ENCODE measurements around the gene NTHL1. TPM values are rescaled to one million over a fixed set of nuclear protein-coding genes. Genes with fewer than 3 reads are reported as not detected.

Gene NTHL1
- total RNA-seq, 4 donors from 2014 or later = 18.8 to 58.4 (median 27.6) TPM

DNA sequence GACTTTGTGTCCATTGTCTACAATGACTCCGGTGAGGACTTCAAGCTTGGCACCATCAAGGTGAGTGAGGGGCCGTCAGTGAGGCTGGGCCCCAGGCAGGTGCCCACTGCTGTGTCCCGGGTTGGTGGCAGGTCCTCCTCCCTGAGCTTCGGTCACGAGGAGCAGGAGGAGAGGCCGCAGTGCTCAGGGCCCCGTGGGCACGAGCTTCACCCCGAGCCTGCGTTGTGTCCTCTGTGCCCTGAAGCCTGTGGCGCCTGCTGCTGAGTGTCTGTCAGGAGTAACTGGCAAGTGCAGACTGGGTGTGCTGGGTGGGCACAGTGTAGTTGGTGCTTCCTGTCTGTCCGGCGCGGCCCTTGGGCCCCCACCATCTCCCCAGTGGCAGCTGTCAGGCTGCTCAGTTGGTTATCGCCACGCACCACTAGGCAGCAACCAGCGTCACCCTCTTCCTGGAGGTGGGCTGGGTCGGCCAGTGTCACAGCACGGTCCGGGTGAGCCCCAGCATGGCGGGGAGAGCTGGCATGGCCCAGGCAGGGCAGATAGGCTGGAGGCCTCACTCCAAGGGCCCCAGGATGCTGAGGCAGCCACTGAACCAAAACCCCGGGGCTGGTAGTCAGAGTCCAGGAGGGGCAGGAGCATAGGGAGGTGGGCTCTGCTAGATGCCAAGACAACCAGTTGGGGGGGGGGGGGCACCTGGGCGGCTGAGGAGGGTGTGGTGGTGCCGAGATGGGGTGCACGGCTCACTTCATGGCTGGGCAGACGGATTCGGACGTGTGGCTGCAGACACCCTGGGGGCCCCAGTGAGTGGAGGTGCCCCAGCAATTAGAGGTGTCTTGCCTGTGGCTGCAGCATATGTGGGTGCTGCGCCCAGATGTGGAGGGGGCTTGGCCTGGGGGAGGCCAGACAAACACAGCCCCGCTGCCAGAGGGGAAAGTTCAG, 39.4 kb upstream of the NTHL1 start:
- no peak for DNase-seq
- H3K36me3 ChIP-seq = no peaks in the 10 kb centered on the region
- TF ChIP-seq, protein P1, sequence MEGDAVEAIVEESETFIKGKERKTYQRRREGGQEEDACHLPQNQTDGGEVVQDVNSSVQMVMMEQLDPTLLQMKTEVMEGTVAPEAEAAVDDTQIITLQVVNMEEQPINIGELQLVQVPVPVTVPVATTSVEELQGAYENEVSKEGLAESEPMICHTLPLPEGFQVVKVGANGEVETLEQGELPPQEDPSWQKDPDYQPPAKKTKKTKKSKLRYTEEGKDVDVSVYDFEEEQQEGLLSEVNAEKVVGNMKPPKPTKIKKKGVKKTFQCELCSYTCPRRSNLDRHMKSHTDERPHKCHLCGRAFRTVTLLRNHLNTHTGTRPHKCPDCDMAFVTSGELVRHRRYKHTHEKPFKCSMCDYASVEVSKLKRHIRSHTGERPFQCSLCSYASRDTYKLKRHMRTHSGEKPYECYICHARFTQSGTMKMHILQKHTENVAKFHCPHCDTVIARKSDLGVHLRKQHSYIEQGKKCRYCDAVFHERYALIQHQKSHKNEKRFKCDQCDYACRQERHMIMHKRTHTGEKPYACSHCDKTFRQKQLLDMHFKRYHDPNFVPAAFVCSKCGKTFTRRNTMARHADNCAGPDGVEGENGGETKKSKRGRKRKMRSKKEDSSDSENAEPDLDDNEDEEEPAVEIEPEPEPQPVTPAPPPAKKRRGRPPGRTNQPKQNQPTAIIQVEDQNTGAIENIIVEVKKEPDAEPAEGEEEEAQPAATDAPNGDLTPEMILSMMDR (IDR thresholded peaks at IDR 0.05) = no peak
- no peak for TF ChIP-seq POLR2A (IDR thresholded peaks at IDR 0.05)

DNA sequence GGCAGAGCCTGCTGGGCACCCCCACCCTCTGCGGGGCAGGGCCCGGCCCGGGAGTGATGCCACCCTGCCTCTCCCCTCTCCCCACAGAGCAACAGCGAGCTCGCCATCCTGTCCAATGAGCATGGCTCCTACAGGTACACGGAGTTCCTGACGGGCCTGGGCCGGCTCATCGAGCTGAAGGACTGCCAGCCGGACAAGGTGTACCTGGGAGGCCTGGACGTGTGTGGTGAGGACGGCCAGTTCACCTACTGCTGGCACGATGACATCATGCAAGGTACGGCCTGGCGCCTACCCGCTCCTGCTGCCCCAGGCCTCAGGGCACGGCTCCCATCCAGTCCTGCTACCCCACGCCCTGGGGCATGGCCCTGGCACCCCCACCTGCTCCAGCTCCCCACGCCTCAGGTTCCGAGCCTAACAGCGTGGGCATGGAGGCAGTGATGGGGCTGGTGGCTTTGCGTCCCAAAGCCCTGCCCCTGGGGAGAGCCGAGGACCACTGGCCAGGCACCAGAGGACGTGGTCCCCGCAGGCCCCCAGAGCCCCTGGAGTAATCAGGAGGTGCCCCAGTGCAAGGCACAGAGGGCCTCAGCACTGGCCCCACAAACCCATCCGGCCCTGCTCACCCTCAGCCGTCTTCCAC, 38.6 kb upstream of the NTHL1 start:
- intact Hi-C loops (cut with DNase I; ENCODE audit: low total_unique reads) = no loop called here
- H3K4me1 ChIP-seq = no peaks in the 10 kb centered on the region
- H3K36me3 ChIP-seq = no peaks in the 10 kb centered on the region
- H3K27ac ChIP-seq = no peak overlapping the region
- H3K4me3 ChIP-seq = no peak overlapping the region
- TF ChIP-seq, protein P1 (IDR thresholded peaks at IDR 0.05) = no peak
- no peak for TF ChIP-seq POLR2A (IDR thresholded peaks at IDR 0.05)
- no peak for DNase-seq
- H3K9me3 ChIP-seq = no peaks in the 10 kb centered on the region
- no peaks in the 10 kb centered on the region for H3K27me3 ChIP-seq

More for the DNA sequence above, 39.4 kb upstream of the NTHL1 start:
- H3K4me3 ChIP-seq = no peak overlapping the region
- intact Hi-C loops (cut with DNase I; ENCODE audit: low total_unique reads) = no loop called here
- H3K27ac ChIP-seq = no peak overlapping the region
- H3K9me3 ChIP-seq = no peaks in the 10 kb centered on the region
- no peaks in the 10 kb centered on the region for H3K4me1 ChIP-seq
- H3K27me3 ChIP-seq = no peaks in the 10 kb centered on the region

DNA sequence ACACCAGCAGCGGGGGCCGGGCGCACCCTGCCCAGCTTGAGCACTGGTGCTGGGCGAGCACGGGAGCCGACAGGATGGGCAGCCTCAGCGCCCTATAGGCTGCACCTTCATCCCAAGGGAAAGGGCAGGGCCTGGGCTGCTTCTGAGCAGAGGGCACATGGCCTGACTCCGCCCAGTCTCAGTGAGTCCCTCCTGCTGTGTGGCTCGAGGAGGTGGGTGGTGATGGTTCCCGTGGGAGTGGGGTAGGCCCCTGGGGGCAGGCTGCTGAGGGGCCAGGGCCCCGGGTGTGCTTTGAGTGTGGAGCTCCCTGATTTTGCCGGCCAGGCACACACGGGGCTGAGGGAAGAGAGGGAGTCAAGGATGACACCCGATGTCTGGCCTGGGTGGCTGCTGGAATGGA, 38.0 kb upstream of the NTHL1 start:
- intact Hi-C loops (cut with DNase I; ENCODE audit: low total_unique reads) = no loop called here
- Histone ChIP-seq H3K9me3 (no peaks in the 10 kb centered on the region), H3K27me3 (no peaks in the 10 kb centered on the region), H3K27ac (no peak overlapping the region), H3K4me3 (no peak overlapping the region), H3K4me1 (no peaks in the 10 kb centered on the region), H3K36me3 (no peaks in the 10 kb centered on the region)
- DNase-seq = no peak
- TF ChIP-seq POLR2A (IDR thresholded peaks at IDR 0.05) = no peak
- TF ChIP-seq, protein P1 (IDR thresholded peaks at IDR 0.05) = no peak

DNA sequence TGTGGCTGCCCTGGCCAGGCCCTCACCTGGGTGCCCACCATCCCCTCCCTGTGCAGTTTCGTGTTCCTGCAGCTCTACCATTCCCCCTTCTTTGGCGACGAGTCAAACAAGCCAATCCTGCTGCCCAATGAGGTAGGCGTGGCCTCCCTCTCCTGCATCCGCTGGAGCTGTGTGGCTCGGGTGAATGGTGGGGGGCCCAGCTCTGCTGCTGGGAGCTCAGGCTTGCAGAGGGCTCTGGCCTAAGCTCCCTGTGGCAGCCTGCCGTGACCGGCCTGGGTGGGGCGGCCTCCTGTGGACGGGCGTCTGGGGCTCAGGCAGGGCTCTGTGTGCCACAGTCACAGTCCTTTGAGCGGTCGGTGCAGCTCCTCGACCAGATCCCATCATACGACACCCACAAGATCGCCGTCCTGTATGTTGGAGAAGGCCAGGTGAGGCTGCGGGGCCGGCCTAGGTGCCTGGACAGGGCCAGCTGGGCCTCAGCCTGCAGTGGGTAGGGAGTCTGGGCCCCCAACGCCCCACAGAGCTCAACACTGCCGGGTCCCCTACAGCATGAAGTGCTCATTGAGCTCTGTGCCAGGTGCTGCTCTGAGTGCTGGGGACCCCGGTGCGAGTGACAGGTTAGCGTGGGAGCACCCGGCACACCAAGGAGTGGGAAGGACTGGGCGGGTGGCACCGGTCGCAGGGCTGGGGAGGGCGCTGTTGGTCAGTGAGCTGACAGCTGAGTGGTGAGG, 37.4 kb upstream of the NTHL1 start:
- TF ChIP-seq, protein P1 (IDR thresholded peaks at IDR 0.05) = no peak
- TF ChIP-seq POLR2A (IDR thresholded peaks at IDR 0.05) = no peak

More for the DNA sequence above, 37.4 kb upstream of the NTHL1 start:
- H3K36me3 ChIP-seq = no peaks in the 10 kb centered on the region
- DNase-seq = no peak
- H3K9me3 ChIP-seq = no peaks in the 10 kb centered on the region
- no peaks in the 10 kb centered on the region for H3K4me1 ChIP-seq
- intact Hi-C loops (cut with DNase I; ENCODE audit: low total_unique reads) = no loop called here
- H3K27me3 ChIP-seq = no peaks in the 10 kb centered on the region
- H3K27ac ChIP-seq = no peak overlapping the region
- no peak overlapping the region for H3K4me3 ChIP-seq
